Mesenteric fat pad (tissue), 1 donor: ENCODE data around the gene AIP. TPM values are rescaled to one million over a fixed set of nuclear protein-coding genes. Genes with fewer than 3 reads are reported as not detected.

Source experiments
- DNase-seq: peaks from one replicate; pipeline ENCODE4 v3.0.0-alpha.2; 2020; ENCODE audit warnings: low spot score
- microRNA-seq: library from miRNA; unstranded; fragments of <30 nt; microRNA quantifications from one replicate; pipeline ENCODE4 v1.2.0, GENCODE V29; 2020; ENCODE audit warnings: borderline number of aligned reads
- total RNA-seq: library from RNA; stranded (reverse); fragmentation: NEBNext Ultra II Directional; extraction: Animal tissue kit (Norgen Biotek cat#: 25700); gene quantifications from one replicate; pipeline ENCODE4 v1.2.1, GENCODE V29; 2021
- donor health status: DM: yes; HTN: yes; CAD: no.

Gene AIP
- total RNA-seq, 1 donor from 2014 or later = 39.5 TPM

DNA sequence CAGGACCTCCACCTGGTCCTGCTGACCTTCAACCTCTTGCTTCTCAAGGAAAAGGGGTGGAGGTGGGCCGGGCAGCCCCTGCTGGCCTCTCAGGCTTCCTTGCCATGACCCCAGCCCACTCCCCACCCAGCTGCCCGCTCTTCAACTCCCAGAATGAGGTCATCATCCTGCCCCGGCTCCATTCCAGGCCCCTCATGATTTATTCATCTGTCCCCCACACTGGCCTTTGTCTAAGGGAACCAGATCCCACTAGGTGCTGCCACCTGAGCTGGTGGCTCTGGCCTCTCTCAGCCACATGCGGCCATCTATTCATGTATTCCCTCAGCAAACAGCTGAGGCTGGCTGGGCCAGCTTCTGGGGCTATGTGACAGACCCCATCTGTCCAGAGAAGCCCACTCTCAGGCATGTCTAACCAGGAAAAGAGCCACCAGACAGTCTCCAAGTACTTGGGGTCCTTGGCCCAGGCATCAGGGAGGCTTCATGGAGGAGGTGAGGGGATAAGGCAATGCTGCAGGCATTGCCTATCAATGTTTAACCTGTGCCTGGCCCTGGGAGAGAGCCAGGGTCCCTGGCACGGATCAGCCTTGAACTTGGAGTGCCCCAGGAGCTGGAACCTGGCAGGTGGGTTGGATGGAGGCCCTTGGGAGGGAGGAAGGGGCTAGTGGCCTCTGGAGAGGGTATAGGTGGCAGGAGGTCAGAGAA, 42.6 kb downstream of the AIP start:
- DNase-seq = no peak

DNA sequence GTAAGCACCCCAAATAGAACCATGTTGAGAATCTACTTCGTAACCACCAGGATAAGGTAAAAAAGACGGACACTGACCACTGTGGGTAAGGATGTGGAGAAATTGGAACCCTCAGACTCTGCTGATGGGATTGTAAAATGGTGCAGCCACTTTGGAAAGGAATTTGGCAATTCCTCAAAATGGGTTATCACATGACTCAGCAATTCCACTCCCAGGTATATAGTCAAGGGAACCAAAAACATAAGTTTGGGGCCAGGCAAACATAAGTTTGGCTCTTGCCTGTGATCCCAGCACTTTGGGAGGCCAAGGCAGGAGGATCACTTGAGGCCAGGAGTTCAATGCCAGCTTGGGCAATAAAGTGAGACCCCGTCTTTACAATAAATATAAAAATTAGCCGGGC, 45.5 kb downstream of the AIP start:
- DNase-seq = no peak

DNA sequence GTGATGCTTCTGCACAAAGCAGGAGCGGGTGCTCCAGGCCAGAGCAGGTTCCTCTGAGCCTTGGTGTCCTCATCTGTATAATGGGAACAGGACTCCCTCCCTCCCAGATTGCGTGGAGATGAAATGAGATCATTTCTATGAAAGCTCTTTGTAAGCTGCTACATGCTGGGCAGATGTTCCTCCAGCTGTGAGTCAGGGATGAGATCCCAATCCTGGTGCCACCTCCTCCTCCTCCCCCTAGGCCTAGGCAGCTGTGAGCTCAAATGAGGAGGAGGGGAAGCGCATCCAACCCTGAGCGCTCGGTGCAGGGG, 47.4 kb downstream of the AIP start:
- DNase-seq = no peak

DNA sequence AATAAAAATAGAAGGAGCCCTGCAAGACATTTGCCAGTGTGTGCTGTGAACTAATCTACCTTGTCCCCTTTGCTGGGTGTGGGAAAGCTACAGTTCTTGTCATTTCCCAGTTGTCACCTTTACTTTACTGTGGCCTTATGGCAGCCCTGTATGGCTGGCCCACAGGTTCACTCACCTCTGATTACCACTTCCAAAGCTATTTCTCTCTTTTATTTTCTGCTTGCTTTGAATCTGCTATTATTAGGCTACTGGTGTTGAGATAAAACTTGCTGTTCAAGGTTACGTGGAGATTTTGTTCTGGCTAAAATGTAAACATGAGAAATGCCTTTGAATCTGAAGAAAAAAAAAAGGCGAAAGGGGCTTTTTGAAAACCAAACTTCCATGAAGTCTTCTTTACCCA, 50.1 kb downstream of the AIP start:
- no peak for DNase-seq

DNA sequence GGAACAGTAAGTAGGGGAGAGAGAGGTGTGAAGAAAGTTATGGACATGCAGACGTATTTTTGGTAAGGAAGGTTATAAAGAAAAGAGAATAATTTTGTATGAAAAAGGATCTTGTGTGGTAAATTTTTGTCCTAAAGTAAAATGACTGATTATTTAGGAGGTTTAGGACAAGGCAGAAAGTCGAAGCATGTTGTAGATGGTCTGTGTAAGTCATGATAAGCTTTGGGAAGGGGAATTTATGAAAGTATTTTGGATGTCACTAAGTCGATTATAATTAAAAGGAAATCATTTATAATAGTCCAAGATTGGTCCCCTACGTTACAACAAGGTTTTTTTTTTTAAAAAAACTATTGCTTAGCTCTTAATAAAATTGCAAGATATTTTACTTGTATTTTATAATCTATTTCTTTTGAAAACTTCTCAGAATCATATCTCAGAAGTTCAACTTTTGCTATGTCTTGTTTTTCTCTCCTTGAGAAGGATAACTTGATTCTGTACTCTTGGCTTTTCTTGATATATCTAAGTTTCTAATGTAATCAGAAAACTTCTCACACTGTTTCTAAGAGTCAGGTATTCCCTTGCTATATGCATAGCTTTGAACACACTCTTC, 51.3 kb downstream of the AIP start:
- no peak for DNase-seq

DNA sequence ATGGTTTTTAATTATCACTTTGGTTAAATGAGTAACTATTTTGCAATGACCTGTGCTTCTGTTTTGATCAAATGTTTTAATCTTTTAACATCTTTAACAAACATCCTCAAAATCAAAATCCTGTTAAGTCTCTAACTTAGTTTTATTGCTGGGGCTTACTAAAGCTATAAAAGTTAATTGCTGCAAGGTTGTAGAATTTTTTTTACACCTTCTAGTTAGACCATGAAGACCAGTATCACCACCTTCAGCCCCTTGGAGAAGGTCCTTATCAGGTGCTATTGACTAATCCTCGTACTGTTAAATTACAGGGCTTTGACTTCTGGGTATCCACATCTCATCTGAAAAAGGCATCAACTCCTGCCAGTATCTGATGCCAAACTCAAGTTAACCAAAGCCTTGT, 52.7 kb downstream of the AIP start:
- no peak for DNase-seq

DNA sequence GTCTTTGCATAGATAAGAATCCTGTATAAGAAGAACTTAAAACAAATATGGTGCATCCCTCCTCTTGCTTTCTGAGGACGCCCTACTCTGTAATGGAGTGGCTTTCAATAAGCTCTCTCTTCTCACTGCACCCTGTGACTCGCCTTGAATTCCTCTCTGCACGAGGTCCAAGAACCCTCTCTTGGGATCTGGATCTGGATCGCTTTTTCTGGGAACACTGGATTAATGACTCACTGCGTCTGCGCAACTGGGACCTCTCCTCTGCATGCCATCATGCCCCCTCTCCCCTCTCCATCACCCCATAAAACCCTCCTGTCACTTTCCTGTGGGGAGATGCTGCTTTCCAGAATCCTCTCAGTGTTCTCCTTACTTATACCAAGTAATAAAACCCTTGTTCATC, 55.5 kb downstream of the AIP start:
- no peak for DNase-seq

DNA sequence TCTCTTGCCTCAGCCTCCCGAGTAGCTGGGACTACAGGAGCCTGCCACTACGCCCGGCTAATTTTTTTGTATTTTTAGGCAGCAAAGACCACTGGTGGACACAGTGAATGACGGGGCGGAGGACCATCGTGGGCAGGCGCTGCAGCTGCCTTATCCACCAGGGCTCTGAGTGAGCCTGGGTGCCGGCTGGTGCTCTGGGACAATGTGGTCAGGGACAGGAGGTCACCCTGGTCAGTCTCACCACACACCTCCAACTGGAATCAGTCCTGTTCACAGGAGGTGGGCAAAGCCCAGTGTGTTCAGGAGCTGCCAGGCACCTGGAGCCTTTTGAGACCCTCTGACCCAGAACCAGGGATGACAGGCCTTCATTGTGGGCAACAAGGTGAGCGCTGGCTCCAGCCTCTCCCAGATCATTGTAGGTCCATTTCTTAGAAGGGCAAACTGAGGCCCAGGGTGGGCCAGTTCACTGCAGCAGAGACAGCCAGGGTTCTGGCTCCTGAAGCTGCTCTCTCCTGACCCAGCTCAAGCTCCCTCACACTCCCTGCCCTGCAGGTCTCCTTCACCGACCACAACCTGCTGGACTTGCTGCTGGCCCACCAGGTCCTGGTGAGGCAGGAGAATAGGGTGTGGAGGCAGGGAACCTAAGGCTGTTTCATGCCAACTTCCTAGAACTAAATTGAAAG, 56.1 kb downstream of the AIP start:
- no peak for DNase-seq

DNA sequence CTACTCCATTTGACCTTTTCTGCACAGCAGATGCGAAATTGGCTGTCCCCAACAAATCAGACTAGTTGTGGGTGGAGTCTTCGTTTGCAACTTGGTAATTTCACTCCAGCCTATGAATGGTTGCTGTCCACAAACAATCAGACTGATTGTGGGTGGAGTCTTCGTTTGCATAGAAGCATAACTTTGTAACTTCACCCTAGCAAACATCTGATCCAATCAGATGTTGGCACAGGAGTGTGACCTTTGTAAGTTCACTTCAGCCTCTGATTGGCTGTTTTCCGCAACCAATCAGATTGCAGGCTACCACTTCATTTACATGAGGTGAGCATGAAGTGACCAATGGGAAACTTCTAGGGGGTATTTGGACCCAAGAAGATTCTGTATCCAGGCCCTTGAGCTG, 56.7 kb downstream of the AIP start:
- DNase-seq = no peak

Small RNAs within 50 kb of the gene (microRNA-seq; reads per million reads assigned to microRNA genes)
- not detected for gene MIR6752

Other genes starting within 250 kb of the AIP start
- gene GRK2, start 216.6 kb upstream of the AIP start, total RNA-seq = 60.2 TPM
- gene ANKRD13D, start 193.7 kb upstream of the AIP start, total RNA-seq = 42.5 TPM
- 19.9 TPM for gene SSH3, start 179.5 kb upstream of the AIP start, total RNA-seq
- gene POLD4, start 129.5 kb upstream of the AIP start, total RNA-seq = 72.9 TPM
- 7.7 TPM for gene CLCF1, start 109.4 kb upstream of the AIP start, total RNA-seq
- gene RAD9A, start 91.0 kb upstream of the AIP start, total RNA-seq = 10.4 TPM
- gene PPP1CA, start 81.2 kb upstream of the AIP start, total RNA-seq = 92.4 TPM
- gene TBC1D10C, start 78.9 kb upstream of the AIP start, total RNA-seq = 5.3 TPM
- gene CARNS1, start 67.3 kb upstream of the AIP start, total RNA-seq = 0.29 TPM
- gene RPS6KB2, start 54.5 kb upstream of the AIP start, total RNA-seq = 32.4 TPM
- gene PTPRCAP, start 45.3 kb upstream of the AIP start, total RNA-seq = 3.3 TPM
- gene CORO1B, start 39.5 kb upstream of the AIP start, total RNA-seq = 83.1 TPM
- gene GPR152, start 30.3 kb upstream of the AIP start, total RNA-seq = not detected
- 3.8 TPM for gene CABP4, start 27.7 kb upstream of the AIP start, total RNA-seq
- 43.2 TPM for gene TMEM134, start 13.8 kb upstream of the AIP start, total RNA-seq
- gene PITPNM1, start 22.3 kb downstream of the AIP start, total RNA-seq = 29.5 TPM
- gene CDK2AP2, start 25.1 kb downstream of the AIP start, total RNA-seq = 59.6 TPM
- not detected for gene CABP2, start 40.4 kb downstream of the AIP start, total RNA-seq
- gene GSTP1, start 100.8 kb downstream of the AIP start, total RNA-seq = 355 TPM
- gene NDUFV1, start 123.9 kb downstream of the AIP start, total RNA-seq = 147 TPM
- 12.9 TPM for gene NUDT8, start 146.9 kb downstream of the AIP start, total RNA-seq
- gene TBX10, start 156.7 kb downstream of the AIP start, total RNA-seq = not detected
- gene ACY3, start 167.7 kb downstream of the AIP start, total RNA-seq = not detected
- not detected for gene ALDH3B2, start 191.6 kb downstream of the AIP start, total RNA-seq